ENCODE data around the gene ZPBP. TPM values are rescaled to one million over a fixed set of nuclear protein-coding genes. Genes with fewer than 3 reads are reported as not detected.
A peak's percentile ranks its signal among the peaks of the same experiment; 100 is the strongest.

Gene ZPBP
- total RNA-seq, result not detected
- polyA plus RNA-seq, result not detected
- long read RNA-seq, donor 1, result 0 reads
- long read RNA-seq, donor 2, result 0 reads

GRCh38 chr7:50092579-50093491, at the start of gene ZPBP:
Gene ZPBP, minus strand, starts transcription at chr7:50093246. Its CDS starts 52 bp downstream, at chr7:50093194.
- Histone ChIP-seq H3K27ac (peak within 1 kb of the TSS in 5 of 8 donors; percentile 40 to 68 (median 48)), H3K9me3 (peaks cover 0 to 3% (median 0%) of the 10 kb centered on the region in 8 donors), H3K27me3 (replicated peaks in 1 of 7) (no peaks in the 10 kb centered on the region), H3K4me3 (peak within 1 kb of the TSS; percentile 33 to 72 (median 44)), H3K4me1 (peaks cover 0 to 13% (median 9%) of the 10 kb centered on the region in 6 donors), H3K36me3 (no peaks in the 10 kb centered on the region)
- DNase-seq, result peak; percentile 88
- WGBS, 5 donors, result 11 to 39% (median 15%) methylated on average over 50 to 53 of the region's 53 CpGs
- TF ChIP-seq POLR2AphosphoS5 (IDR thresholded peaks at IDR 0.05) (peak in 1 of 3 donors; percentile 38), POLR2A (IDR thresholded peaks at IDR 0.05) (no peak)
- TF ChIP-seq, protein P1, sequence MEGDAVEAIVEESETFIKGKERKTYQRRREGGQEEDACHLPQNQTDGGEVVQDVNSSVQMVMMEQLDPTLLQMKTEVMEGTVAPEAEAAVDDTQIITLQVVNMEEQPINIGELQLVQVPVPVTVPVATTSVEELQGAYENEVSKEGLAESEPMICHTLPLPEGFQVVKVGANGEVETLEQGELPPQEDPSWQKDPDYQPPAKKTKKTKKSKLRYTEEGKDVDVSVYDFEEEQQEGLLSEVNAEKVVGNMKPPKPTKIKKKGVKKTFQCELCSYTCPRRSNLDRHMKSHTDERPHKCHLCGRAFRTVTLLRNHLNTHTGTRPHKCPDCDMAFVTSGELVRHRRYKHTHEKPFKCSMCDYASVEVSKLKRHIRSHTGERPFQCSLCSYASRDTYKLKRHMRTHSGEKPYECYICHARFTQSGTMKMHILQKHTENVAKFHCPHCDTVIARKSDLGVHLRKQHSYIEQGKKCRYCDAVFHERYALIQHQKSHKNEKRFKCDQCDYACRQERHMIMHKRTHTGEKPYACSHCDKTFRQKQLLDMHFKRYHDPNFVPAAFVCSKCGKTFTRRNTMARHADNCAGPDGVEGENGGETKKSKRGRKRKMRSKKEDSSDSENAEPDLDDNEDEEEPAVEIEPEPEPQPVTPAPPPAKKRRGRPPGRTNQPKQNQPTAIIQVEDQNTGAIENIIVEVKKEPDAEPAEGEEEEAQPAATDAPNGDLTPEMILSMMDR (IDR thresholded peaks at IDR 0.05 in 8 of 11, conservative IDR thresholded peaks at IDR 0.05 in 3 of 11), result peak; percentile 45 to 81 (median 72)
- intact Hi-C loops (cut with DNase I; ENCODE audit: low total_unique reads), result loop anchor here (5.0 kb wide), 1 partner anchor 1069 kb away; no protein-coding TSS in a partner anchor

- H3K27me3 ChIP-seq (replicated peaks in 1 of 7), result no peaks in the 10 kb centered on the region
- peak overlapping the region in 3 of 8 donors; percentile 8 to 41 (median 27) for H3K27ac ChIP-seq
- H3K4me3 ChIP-seq, result peak overlapping the region in 1 of 8 donors; percentile 32
- H3K4me1 ChIP-seq, result peaks cover 0 to 33% (median 15%) of the 10 kb centered on the region in 6 donors
- no peak for DNase-seq
- TF ChIP-seq, protein P1 (IDR thresholded peaks at IDR 0.05 in 8 of 11, conservative IDR thresholded peaks at IDR 0.05 in 3 of 11), result peak; percentile 45 to 74 (median 65)
- no peak for TF ChIP-seq POLR2A (IDR thresholded peaks at IDR 0.05)
- TF ChIP-seq POLR2AphosphoS5 (IDR thresholded peaks at IDR 0.05), result no peak
- H3K36me3 ChIP-seq, result no peaks in the 10 kb centered on the region
- H3K9me3 ChIP-seq, result no peaks in the 10 kb centered on the region
- WGBS, 5 donors, result 17 to 24% (median 19%) methylated on average over 5 of the region's 5 CpGs
- intact Hi-C loops (cut with DNase I; ENCODE audit: low total_unique reads), result loop anchor here (5.0 kb wide), 1 partner anchor 1020 kb away; no protein-coding TSS in a partner anchor
Observed at GRCh38 chr7:50142425-50143017, 49.5 kb upstream of the ZPBP start.

- Histone ChIP-seq H3K27ac (no peak overlapping the region), H3K4me3 (peak overlapping the region in 1 of 8 donors; percentile 32), H3K36me3 (no peaks in the 10 kb centered on the region), H3K9me3 (no peaks in the 10 kb centered on the region), H3K4me1 (peaks cover 0 to 26% (median 15%) of the 10 kb centered on the region in 6 donors), H3K27me3 (replicated peaks in 1 of 7) (no peaks in the 10 kb centered on the region)
- WGBS, 5 donors, result 72 to 86% (median 78%) methylated on average over 12 of the region's 12 CpGs
- intact Hi-C loops (cut with DNase I; ENCODE audit: low total_unique reads), result loop anchor here (5.0 kb wide), 1 partner anchor 1020 kb away; no protein-coding TSS in a partner anchor
- DNase-seq, result no peak
- no peak for TF ChIP-seq POLR2AphosphoS5 (IDR thresholded peaks at IDR 0.05)
- TF ChIP-seq POLR2A (IDR thresholded peaks at IDR 0.05), result no peak
Observed at GRCh38 chr7:50141854-50142253, 48.8 kb upstream of the ZPBP start.

GRCh38 chr7:50141131-50141530, 48.1 kb upstream of the ZPBP start:
- peaks cover 0 to 19% (median 10%) of the 10 kb centered on the region in 6 donors for H3K4me1 ChIP-seq
- TF ChIP-seq, protein P1 (IDR thresholded peaks at IDR 0.05 in 8 of 11, conservative IDR thresholded peaks at IDR 0.05 in 3 of 11), result no peak
- TF ChIP-seq POLR2AphosphoS5 (IDR thresholded peaks at IDR 0.05), result no peak
- no peak for TF ChIP-seq POLR2A (IDR thresholded peaks at IDR 0.05)
- no peak overlapping the region for H3K27ac ChIP-seq
- no peak for DNase-seq
- 62 to 78% (median 68%) methylated on average over 5 of the region's 5 CpGs for WGBS, 5 donors
- intact Hi-C loops (cut with DNase I; ENCODE audit: low total_unique reads), result loop anchor here (5.0 kb wide), 1 partner anchor 1021 kb away; no protein-coding TSS in a partner anchor
- no peaks in the 10 kb centered on the region for H3K36me3 ChIP-seq
- no peaks in the 10 kb centered on the region for H3K27me3 ChIP-seq (replicated peaks in 1 of 7)
- no peak overlapping the region for H3K4me3 ChIP-seq
- H3K9me3 ChIP-seq, result no peaks in the 10 kb centered on the region
